PFSK-1 (cell line): Measurements from ENCODE around the gene LCE2B.

ENCODE experiments used
- FOXP2 ChIP-seq: optimal IDR thresholded peaks from 2 replicates; pipeline ENCODE3; 2011; ENCODE audit warnings: borderline replicate concordance, control low read depth, inconsistent platforms; ENCODE audit not compliant: insufficient read depth; ENCODE audit errors: extremely low read length, extremely low read depth
- POLR2AphosphoS5 ChIP-seq: IDR thresholded peaks from 2 replicates; pipeline ENCODE4 v1.6.1; 2012; ENCODE audit warnings: low read depth, mild to moderate bottlenecking, control low read depth, low read length, moderate library complexity
- SIN3A ChIP-seq: IDR thresholded peaks from 2 replicates; pipeline ENCODE4 v1.6.1; 2012; ENCODE audit warnings: mild to moderate bottlenecking, low read length, moderate library complexity, borderline replicate concordance; ENCODE audit not compliant: insufficient read depth
- TAF1 ChIP-seq: IDR thresholded peaks from 2 replicates; pipeline ENCODE4 v1.6.1; 2012; ENCODE audit warnings: low read length, control low read depth, borderline replicate concordance; ENCODE audit not compliant: insufficient read depth
- TF ChIP-seq, protein P1 (sequence below), 2 experiments: IDR thresholded peaks; 2 replicates each; pipeline versions ENCODE4 v1.6.1 to v1.8.0; 2011 to 2012; ENCODE audit warnings: low read depth in 2 of 2, low read length in 2 of 2, control low read depth in 1 of 2, inconsistent platforms in 1 of 2, mild to moderate bottlenecking in 1 of 2, moderate library complexity in 1 of 2; ENCODE audit not compliant: insufficient read depth in 1 of 2

The LCE2B gene

DNA sequence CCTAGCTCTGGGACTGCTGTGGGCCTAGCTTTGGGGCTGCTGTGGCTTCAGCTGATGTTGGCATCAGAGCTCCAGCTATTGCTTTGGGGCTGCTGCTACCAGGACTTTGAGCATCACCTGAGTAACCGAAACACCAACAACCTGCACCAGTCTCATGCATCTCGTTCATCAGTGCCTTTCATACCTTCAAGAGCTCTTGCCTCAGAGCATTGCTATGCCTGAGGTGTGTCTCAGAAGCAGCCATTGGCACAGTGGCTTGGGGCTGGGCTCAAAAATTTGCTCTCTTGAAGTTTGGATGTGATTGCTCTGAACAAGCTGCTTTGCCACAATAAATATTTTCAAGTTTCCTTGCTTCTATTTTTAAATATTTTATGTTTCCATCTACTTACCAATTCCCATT lies 29.5 kb upstream of the LCE2B start:
- TF ChIP-seq TAF1 (no peak), FOXP2 (no peak), SIN3A (no peak), POLR2AphosphoS5 (no peak)
- TF ChIP-seq, protein P1, sequence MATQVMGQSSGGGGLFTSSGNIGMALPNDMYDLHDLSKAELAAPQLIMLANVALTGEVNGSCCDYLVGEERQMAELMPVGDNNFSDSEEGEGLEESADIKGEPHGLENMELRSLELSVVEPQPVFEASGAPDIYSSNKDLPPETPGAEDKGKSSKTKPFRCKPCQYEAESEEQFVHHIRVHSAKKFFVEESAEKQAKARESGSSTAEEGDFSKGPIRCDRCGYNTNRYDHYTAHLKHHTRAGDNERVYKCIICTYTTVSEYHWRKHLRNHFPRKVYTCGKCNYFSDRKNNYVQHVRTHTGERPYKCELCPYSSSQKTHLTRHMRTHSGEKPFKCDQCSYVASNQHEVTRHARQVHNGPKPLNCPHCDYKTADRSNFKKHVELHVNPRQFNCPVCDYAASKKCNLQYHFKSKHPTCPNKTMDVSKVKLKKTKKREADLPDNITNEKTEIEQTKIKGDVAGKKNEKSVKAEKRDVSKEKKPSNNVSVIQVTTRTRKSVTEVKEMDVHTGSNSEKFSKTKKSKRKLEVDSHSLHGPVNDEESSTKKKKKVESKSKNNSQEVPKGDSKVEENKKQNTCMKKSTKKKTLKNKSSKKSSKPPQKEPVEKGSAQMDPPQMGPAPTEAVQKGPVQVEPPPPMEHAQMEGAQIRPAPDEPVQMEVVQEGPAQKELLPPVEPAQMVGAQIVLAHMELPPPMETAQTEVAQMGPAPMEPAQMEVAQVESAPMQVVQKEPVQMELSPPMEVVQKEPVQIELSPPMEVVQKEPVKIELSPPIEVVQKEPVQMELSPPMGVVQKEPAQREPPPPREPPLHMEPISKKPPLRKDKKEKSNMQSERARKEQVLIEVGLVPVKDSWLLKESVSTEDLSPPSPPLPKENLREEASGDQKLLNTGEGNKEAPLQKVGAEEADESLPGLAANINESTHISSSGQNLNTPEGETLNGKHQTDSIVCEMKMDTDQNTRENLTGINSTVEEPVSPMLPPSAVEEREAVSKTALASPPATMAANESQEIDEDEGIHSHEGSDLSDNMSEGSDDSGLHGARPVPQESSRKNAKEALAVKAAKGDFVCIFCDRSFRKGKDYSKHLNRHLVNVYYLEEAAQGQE (IDR thresholded peaks at IDR 0.05; ENCODE audit: insufficient read depth in 1 of 2, low read depth in 2 of 2, low read length in 2 of 2) = no peak

DNA sequence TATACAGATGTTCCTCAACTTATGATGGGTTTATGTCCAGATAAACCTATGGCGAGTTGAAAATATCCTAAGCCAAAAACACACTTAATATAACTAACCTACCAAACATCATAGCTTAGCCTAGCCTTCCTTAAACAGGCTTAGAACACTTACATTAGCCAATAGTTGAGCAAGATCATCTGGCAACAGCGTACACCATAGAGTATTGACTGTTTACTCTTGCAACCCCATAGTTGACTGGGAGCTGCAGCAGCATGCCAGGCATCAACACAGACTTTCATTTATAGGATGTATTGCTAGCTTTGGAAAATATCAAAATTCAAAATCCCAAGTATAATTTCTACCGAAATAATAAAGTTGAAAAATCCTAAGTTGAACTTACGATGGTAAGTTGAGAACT lies 28.2 kb upstream of the LCE2B start:
- no peak for TF ChIP-seq FOXP2
- TF ChIP-seq TAF1 = no peak
- TF ChIP-seq, protein P1 (IDR thresholded peaks at IDR 0.05; ENCODE audit: insufficient read depth in 1 of 2, low read depth in 2 of 2, low read length in 2 of 2) = no peak
- TF ChIP-seq POLR2AphosphoS5 = no peak
- no peak for TF ChIP-seq SIN3A

DNA sequence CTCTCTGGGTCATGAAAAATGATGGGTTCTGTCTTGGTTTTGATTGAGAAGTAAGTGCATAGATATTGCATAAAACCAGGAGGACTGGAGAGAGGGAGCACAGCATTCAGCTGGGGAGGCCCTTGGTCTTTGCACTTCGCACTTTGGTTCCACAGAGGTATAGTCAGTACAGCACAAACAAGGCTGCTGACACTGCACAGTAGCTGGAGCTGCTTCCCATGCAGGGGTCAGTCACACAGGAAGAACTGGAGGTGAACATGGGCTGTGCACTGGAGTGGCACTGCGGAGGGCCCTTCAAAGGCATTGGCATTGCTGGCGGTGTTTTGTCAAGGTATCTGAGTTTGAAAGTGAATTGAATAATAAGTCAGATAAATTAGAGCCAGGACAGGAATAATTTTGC lies 27.3 kb upstream of the LCE2B start:
- TF ChIP-seq TAF1 (no peak), FOXP2 (no peak), SIN3A (no peak), POLR2AphosphoS5 (no peak)
- TF ChIP-seq, protein P1 (IDR thresholded peaks at IDR 0.05; ENCODE audit: insufficient read depth in 1 of 2, low read depth in 2 of 2, low read length in 2 of 2) = no peak

DNA sequence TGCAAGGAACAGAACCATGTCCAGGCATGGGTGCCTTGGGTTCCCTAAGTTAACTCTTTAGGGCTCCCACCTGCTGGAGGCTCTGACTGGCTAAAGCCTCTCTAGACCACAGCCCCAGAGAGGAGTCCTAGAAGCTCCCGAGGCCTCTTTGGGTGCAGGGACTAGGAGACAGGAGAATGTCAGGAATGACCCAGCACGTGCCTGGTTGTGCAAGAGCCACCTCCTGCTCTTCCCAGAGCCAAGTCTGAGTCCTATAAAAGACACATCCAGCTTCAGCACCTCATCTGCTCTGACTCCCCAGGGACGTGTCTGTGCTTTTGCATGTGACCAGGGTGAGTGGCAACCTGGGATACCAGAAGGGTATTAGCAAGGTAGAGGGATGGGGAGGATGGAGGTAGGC lies 22.8 kb upstream of the LCE2B start, which contains the start of gene LCE2D:
TSS of gene LCE2D (plus strand) at position 283 of the 400 bp plus-strand sequence. CDS start 726 bp downstream, outside the sequence.
- TF ChIP-seq TAF1 = no peak
- no peak for TF ChIP-seq FOXP2
- TF ChIP-seq POLR2AphosphoS5 = no peak
- TF ChIP-seq, protein P1 (IDR thresholded peaks at IDR 0.05; ENCODE audit: insufficient read depth in 1 of 2, low read depth in 2 of 2, low read length in 2 of 2) = no peak
- TF ChIP-seq SIN3A = no peak

DNA sequence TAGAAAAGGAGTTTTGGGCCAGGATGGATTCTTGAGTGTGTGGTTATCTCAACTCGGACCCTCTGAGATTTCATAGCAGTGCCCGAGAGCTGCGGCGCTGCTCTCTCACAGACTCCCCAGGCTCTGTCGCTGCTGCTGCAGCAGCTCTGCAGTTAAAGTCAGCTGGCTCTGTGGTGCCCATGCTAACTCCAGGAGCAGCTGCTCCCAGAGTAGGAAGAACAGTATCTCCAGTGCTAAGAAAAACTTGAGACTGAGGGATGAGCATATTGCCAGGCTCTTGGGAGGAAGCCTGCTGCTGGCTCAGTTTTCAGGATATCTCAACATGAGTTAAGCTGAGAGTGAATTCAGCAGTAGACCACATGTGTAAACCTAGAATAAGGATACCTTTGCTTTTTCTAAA lies 18.3 kb upstream of the LCE2B start:
- TF ChIP-seq TAF1 (no peak), FOXP2 (no peak), POLR2AphosphoS5 (no peak), SIN3A (no peak)
- TF ChIP-seq, protein P1 (IDR thresholded peaks at IDR 0.05; ENCODE audit: insufficient read depth in 1 of 2, low read depth in 2 of 2, low read length in 2 of 2) = no peak
